ENCODE measurements around the gene PDE3B. TPM values are rescaled to one million over a fixed set of nuclear protein-coding genes. Genes with fewer than 3 reads are reported as not detected.

PDE3B gene
- total RNA-seq, 2 donors from 2014 or later, result 9.4 to 11.7 TPM

GRCh38 chr11:14637868-14638409 is 5.7 kb upstream of the PDE3B start:
- Histone ChIP-seq H3K36me3 (ENCODE audit: control insufficient read depth, insufficient read depth, low read length) (no peaks in the 10 kb centered on the region), H3K9ac (ENCODE audit: extremely low read depth, low read length, poor library complexity, severe bottlenecking) (no peak overlapping the region), H3K27me3 (ENCODE audit: control insufficient read depth, insufficient read depth, low read length, poor library complexity, severe bottlenecking) (peaks cover 12% of the 10 kb centered on the region), H3K4me1 (ENCODE audit: control insufficient read depth, insufficient read depth, low read length) (no peaks in the 10 kb centered on the region), H3K4me3 (ENCODE audit: low read length) (no peak overlapping the region), H3K27ac (ENCODE audit: low read depth, low read length) (no peak overlapping the region), H3K9me3 (ENCODE audit: control insufficient read depth, low read length) (no peaks in the 10 kb centered on the region)
- TF ChIP-seq CTCF (conservative IDR thresholded peaks at IDR 0.05), result no peak
- H3K4me3 Mint-ChIP-seq, result no peak overlapping the region
- peaks cover 5% of the 10 kb centered on the region for H3K9me3 Mint-ChIP-seq
- H3K27ac Mint-ChIP-seq, result no peak overlapping the region
- peaks cover 5% of the 10 kb centered on the region for H3K36me3 Mint-ChIP-seq (ENCODE audit: low read depth)
- 91 to 100% methylated on average over 2 to 3 of the region's 5 CpGs for WGBS, 2 experiments (ENCODE audit: insufficient coverage in 1 of 2, insufficient read length in 1 of 2)
- DNase-seq, result no peak
- H3K27me3 Mint-ChIP-seq (ENCODE audit: insufficient read depth), result peaks cover 14% of the 10 kb centered on the region
- H3K4me1 Mint-ChIP-seq, result peaks cover 1% of the 10 kb centered on the region

- Mint-ChIP-seq H3K36me3 (ENCODE audit: low read depth) (peaks cover 5% of the 10 kb centered on the region), H3K9me3 (peaks cover 5% of the 10 kb centered on the region), H3K4me3 (no peak overlapping the region), H3K27me3 (ENCODE audit: insufficient read depth) (peaks cover 16% of the 10 kb centered on the region), H3K4me1 (peaks cover 1% of the 10 kb centered on the region), H3K27ac (no peak overlapping the region)
- H3K9me3 ChIP-seq (ENCODE audit: control insufficient read depth, low read length), result no peaks in the 10 kb centered on the region
- H3K27me3 ChIP-seq (ENCODE audit: control insufficient read depth, insufficient read depth, low read length, poor library complexity, severe bottlenecking), result peaks cover 15% of the 10 kb centered on the region
- no peak for DNase-seq
- H3K27ac ChIP-seq (ENCODE audit: low read depth, low read length), result no peak overlapping the region
- no peak overlapping the region for H3K9ac ChIP-seq (ENCODE audit: extremely low read depth, low read length, poor library complexity, severe bottlenecking)
- no peak overlapping the region for H3K4me3 ChIP-seq (ENCODE audit: low read length)
- WGBS, 2 experiments (ENCODE audit: insufficient coverage in 1 of 2, insufficient read length in 1 of 2), result 96 to 100% methylated on average over 1 to 4 of the region's 4 CpGs
- no peaks in the 10 kb centered on the region for H3K4me1 ChIP-seq (ENCODE audit: control insufficient read depth, insufficient read depth, low read length)
- no peaks in the 10 kb centered on the region for H3K36me3 ChIP-seq (ENCODE audit: control insufficient read depth, insufficient read depth, low read length)
- TF ChIP-seq CTCF (conservative IDR thresholded peaks at IDR 0.05), result no peak
These were observed 5.0 kb upstream of the PDE3B start for GRCh38 chr11:14638561-14638960.

- Mint-ChIP-seq H3K36me3 (ENCODE audit: low read depth) (no peaks in the 10 kb centered on the region), H3K9me3 (no peaks in the 10 kb centered on the region), H3K4me1 (peaks cover 11% of the 10 kb centered on the region), H3K27ac (no peak overlapping the region), H3K4me3 (no peak overlapping the region), H3K27me3 (ENCODE audit: insufficient read depth) (peaks cover 34% of the 10 kb centered on the region)
- 93 to 100% methylated on average over 1 to 4 of the region's 4 CpGs for WGBS, 2 experiments (ENCODE audit: insufficient coverage in 1 of 2, insufficient read length in 1 of 2)
- H3K4me1 ChIP-seq (ENCODE audit: control insufficient read depth, insufficient read depth, low read length), result no peaks in the 10 kb centered on the region
- no peak overlapping the region for H3K4me3 ChIP-seq (ENCODE audit: low read length)
- H3K9me3 ChIP-seq (ENCODE audit: control insufficient read depth, low read length), result no peaks in the 10 kb centered on the region
- H3K27me3 ChIP-seq (ENCODE audit: control insufficient read depth, insufficient read depth, low read length, poor library complexity, severe bottlenecking), result peaks cover 37% of the 10 kb centered on the region
- no peaks in the 10 kb centered on the region for H3K36me3 ChIP-seq (ENCODE audit: control insufficient read depth, insufficient read depth, low read length)
- no peak for TF ChIP-seq CTCF (conservative IDR thresholded peaks at IDR 0.05)
- H3K27ac ChIP-seq (ENCODE audit: low read depth, low read length), result no peak overlapping the region
- H3K9ac ChIP-seq (ENCODE audit: extremely low read depth, low read length, poor library complexity, severe bottlenecking), result no peak overlapping the region
- DNase-seq, result no peak
These were observed 1.8 kb upstream of the PDE3B start for GRCh38 chr11:14641801-14642200.
